ENCODE data around the gene HABP2.

The HABP2 gene

DNA sequence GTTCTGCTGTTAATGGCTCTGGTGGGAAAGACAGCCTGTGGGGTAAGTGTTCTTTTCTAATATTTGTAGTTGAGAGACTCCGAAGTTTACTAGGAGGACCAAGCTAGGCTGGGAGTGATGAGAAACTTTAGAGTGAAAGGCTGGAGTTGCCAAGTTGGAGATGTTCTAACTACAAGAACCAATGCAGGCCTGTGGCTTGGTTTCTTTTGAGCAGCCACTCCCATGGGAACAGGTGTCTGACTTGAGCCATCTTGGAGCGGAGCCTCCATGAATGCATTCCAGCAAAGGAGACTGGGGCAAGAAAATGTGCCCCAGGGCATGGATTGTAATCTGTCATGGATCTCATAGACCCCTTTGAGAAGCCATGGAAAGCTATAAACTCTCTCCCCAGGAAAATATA lies 296 bp downstream of the HABP2 start:
- no peak overlapping the region for H3K4me3 ChIP-seq (ENCODE audit: low read depth, low read length)
- DNase-seq (ENCODE audit: low read depth) = no peak

DNA sequence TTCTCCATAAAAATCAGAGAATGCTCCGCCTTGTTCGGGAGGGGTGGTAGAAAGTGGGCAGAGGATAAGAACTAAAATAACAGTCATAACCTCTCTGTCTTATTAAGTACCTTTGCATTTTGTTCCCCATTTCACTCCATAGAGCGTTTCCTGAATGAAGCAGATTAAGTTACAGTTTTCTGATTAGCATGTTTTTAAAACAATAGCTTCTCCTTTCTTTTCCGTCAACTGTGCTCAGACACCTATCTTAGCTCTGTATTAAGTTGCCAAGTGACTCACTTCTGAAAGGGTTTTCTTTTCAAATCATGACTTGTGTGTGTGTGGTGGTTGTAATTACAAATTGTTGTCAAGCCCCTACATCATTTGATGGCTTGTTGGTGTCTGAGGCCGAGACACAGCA lies 1.4 kb downstream of the HABP2 start:
- H3K4me3 ChIP-seq (ENCODE audit: low read depth, low read length) = no peak overlapping the region
- no peak for DNase-seq (ENCODE audit: low read depth)

DNA sequence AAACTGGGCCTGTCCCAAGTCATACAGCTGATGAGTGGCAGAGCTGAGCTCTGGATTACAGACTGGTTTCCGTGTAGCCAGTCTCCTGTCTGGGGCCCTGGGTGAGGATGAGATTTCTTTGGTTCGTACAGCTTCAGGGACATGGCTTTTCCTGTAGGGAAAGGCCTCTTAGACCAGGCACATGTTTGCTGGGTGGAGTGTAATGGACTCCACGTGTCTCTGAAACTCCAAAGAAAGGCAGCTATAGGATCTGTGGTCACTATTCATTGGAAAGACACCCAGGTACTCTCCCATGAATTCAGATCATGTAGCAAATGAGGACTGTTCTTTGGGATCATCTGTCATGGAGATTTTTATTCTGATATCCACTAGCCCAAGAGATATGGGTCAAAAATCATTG lies 2.4 kb downstream of the HABP2 start:
- DNase-seq (ENCODE audit: low read depth) = no peak
- H3K4me3 ChIP-seq (ENCODE audit: low read depth, low read length) = no peak overlapping the region

DNA sequence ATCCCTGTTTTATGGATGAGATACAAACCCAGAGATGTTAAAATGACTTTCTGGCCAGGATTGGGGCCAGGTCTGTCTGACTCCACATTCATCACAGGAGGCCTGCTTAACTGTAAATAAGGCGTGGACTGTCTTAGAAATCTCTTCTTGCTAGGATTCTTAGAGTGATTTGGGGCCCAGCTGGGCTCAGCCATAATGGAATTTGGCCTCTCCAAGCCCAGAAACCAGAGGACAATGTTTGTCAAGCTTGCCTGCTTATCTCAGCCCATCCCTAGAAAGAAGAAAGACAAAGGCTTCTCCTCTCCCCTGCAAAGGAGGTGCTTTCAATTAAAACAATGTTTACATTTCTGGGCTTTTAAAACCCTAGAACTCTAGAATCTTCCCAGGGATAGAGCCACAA lies 2.9 kb downstream of the HABP2 start:
- no peak for DNase-seq (ENCODE audit: low read depth)
- no peak overlapping the region for H3K4me3 ChIP-seq (ENCODE audit: low read depth, low read length)

DNA sequence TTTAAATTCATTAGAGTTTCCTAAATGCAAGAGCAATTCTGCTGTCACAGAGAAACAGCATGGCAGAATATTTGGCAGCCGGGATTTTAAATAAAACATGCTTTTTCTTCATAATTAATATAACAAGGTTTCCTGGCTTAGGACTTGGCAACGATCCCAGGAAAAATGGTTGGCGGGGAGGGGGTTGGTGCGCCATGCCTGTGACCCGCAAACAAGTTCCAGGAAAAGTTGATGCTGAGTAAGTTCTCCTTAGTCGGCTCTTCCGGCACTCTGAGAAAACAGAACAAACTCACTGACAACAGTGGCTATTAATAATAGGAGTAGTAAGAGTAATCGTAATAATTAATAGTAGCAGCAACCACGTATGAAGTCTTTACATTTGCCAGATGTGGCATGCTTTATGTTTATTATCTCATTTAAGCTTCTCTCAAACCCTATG lies 4.6 kb downstream of the HABP2 start:
- DNase-seq (ENCODE audit: low read depth) = no peak
- H3K4me3 ChIP-seq (ENCODE audit: low read depth, low read length) = no peak overlapping the region

DNA sequence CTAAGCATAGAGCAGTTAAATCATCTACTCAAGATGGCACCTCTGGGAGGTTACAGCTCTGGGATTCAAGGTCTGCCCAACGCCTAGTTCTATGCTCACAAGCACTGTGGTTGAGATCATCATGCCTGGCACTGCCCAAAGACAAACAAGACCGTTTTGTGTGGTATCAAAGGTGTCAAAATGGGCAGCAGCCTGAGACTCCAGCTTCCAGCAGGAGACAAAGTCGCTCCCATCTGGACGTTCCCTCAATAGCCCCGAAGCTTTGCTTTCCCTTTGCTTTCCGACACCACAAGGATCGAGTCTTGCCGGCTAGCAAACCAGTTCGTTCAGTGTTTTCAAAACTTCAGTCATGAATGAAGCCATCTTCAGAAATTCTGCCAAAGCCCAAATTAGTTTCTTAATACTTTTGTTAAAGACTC lies 5.1 kb downstream of the HABP2 start:
- DNase-seq (ENCODE audit: low read depth) = no peak
- no peak overlapping the region for H3K4me3 ChIP-seq (ENCODE audit: low read depth, low read length)

DNA sequence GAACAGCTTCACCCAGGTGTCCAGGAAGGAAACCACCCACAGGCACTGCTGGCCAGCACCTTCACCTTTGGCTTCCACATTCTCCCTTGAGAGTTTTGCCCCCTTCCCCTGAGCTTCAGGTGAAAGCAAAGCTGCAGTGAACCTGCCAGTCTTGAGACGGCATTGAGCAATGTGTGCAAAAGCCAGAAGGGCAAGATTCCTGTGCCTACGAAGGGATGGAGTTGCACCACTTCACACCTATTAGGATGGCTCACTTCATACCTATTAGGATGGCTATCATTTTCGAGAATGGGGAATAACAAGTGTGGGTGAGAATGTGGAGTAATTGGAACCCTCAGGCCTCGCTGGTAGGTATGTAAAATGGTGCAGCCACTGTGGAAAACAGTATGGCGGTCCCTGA lies 7.2 kb downstream of the HABP2 start:
- no peak overlapping the region for H3K4me3 ChIP-seq (ENCODE audit: low read depth, low read length)
- no peak for DNase-seq (ENCODE audit: low read depth)

DNA sequence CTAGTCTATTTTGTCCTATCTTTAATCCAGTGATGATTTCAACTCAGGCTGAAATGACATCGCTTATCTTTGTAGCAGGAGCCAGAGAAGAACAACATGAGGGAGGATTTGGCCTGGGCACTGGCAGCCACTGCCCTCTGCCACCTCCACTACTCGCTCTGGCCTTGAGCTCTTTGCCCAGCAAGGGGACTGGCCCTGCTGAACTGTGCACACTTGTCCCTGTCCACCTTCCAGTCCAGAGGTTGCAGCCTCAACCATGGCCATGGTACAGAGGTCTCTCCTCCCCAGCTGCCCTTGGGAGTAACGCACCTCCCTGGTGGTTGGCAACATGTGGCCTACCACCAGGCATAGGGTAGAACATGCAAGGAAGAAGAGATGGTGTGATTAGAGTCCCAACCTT lies 8.4 kb downstream of the HABP2 start:
- H3K4me3 ChIP-seq (ENCODE audit: low read depth, low read length) = no peak overlapping the region
- no peak for DNase-seq (ENCODE audit: low read depth)

DNA sequence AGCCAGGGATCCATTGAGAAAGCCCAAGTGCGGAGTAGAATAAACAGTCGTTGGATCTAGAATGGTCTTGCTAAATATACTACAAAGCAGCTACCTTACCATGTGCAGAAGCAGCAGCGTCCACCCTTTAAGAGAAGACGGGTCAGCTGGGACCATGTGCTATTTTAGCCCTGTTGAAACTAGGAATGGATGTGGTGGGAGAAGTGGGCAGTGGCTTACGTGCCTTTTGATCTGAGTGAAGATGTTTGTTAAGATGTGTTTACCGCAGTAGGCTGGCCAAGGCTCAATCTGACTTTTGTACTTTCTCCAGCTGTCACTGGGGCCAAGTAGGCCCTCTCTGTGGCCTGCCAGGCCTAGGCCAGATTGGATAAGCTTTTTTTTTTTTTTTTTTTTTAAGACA lies 9.2 kb downstream of the HABP2 start:
- H3K4me3 ChIP-seq (ENCODE audit: low read depth, low read length) = no peak overlapping the region
- no peak for DNase-seq (ENCODE audit: low read depth)

DNA sequence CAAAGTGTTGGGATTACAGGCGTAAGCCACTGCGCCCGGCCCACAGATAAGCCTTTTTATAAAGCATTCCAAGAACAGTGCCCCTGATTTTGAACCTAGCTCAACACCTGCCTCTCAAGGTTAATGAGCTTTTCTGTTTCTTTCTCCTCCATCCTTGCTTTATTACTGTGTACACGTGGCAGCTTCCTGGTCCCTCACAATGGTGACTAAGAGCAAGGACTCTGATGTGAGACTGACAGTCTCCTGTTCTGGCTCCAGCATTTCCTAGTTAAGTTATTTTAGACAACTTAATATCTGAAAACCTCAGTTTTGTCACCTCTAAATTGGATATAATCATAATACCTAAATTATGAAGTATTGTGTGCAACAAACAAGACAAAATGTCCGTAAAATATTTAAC lies 9.9 kb downstream of the HABP2 start:
- no peak overlapping the region for H3K4me3 ChIP-seq (ENCODE audit: low read depth, low read length)
- no peak for DNase-seq (ENCODE audit: low read depth)

DNA sequence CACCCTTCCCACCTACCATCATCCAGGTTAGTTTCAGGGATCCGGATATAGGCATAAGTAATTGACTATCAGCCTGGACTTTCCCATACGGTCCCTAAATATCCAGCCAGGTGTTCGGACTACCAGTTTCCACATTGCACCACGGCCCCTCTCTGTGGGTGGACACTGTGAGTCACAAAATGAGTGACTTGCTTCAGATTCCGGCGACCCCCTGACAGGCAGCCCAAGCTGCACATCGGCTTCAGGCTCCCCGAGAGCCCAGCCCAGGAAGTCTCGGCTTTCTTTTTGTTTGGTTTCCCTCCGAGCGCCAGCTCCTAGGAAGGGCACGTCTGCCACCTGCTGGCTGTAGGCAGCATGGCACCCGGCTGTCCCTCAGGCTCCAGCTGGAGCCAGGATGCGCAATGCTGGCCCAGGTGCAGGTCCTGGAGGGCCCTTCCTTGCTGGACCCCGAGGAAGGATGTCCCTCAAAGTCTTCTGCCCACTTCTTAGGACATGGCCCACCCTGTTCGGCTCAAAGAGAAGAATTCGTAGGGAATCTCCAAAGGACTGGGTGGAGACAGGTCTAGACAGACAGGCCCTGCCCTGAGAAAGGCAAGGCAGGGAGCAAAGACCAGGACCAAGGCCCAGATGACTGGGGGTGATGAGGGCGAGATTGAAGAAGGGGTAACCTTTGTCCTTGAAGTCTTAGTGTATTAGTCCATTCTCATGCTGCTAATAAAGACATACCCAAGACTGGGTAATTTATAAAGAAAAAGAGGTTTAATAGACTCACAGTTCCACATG lies 10.6 kb downstream of the HABP2 start:
- DNase-seq (ENCODE audit: low read depth) = peak; percentile 9
- peak overlapping the region; percentile 42 for H3K4me3 ChIP-seq (ENCODE audit: low read depth, low read length)

DNA sequence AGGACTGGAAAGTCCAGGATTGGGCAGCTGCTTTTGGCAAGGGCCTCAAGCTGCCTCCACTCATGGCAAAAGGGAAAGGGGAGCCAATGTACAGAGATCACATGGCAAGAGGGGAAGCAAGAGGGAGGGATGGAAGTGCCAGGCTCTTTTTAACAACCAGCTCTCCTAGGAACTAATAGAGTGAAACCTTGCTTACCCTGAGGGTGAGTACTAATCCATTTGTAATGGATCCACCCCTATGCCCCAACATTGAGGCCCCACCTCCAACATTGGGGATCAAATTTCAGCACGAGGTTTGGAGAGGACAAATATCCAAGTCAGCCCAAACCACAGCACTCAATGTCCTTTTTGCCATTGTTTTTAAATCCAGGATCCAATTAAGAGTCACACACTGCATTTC lies 12.5 kb downstream of the HABP2 start:
- no peak for DNase-seq (ENCODE audit: low read depth)
- no peak overlapping the region for H3K4me3 ChIP-seq (ENCODE audit: low read depth, low read length)

DNA sequence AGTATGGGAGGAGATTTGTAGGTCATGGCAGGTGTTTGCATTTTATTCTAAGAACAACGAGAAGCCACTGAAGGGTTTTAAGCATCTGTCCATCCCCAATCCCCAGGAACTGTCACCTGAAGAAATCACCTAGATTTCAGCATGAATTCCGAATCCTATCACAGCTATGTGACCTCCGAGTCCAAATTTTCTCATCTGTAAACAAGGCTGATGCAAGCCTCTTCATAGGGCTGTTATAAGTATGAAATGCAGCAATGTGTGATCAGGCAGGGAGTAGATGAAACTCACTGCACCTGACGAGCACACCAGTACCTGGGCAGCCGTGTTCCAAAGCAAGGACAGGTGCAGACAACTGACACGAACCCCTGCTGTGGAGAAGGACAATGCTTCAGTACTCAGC lies 14.0 kb downstream of the HABP2 start:
- no peak for DNase-seq (ENCODE audit: low read depth)
- no peak overlapping the region for H3K4me3 ChIP-seq (ENCODE audit: low read depth, low read length)

DNA sequence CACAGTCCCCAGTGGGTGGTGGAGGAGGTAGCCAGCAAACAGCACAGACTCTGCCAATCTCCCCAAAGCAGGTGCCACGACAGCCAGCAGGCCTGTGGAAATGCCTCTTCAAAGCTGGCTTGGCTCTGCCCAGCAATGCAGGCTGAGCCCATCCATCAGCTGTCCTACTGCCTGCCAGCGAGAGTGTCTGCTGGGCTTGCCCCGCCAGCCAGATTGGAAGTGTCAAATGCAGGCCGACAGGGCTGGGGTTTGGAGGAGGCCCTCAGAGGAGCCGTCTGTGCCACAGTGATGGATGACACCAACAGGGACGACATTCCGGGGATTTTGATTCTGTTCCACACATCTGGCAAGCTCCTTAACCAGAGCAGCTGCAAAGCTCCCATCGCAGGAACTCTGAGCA lies 16.7 kb downstream of the HABP2 start:
- no peak for DNase-seq (ENCODE audit: low read depth)
- no peak overlapping the region for H3K4me3 ChIP-seq (ENCODE audit: low read depth, low read length)

DNA sequence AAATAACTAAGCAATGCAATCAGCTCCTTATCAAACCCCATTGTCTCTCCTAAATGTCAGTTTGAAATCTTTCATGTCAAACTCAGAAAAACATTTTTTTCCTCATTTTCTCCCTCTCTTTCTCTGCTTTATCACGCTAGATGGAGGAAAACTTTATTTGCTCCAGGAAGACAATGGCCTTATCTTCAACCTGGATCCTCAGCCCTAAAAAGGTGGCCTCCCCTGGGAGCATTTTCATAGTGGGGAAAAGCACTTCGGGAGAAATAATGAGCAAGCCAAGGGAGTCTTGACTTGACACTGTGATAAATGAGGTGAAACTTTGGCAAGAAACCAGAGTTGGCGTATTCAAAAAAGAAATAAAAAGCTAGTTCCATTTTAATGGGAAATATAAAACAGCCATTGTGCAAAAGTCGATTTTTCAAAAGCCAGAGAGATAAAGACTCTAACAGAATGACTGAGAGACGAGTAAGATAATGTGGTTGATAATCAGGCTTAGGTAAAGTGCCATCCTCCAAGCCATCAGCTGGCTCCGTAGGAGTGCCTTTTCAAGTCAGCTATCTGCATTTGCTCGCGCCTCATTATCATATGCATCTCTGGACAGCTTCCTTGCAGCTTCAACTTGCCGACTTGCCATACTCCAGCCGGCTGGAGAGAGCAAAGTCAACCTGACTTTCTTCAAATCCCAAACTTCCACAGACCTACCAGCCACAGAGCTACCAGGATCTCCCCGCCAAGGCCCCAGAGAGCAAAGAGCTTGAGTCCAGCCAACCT lies 19.9 kb downstream of the HABP2 start:
- no peak for DNase-seq (ENCODE audit: low read depth)
- H3K4me3 ChIP-seq (ENCODE audit: low read depth, low read length) = no peak overlapping the region

DNA sequence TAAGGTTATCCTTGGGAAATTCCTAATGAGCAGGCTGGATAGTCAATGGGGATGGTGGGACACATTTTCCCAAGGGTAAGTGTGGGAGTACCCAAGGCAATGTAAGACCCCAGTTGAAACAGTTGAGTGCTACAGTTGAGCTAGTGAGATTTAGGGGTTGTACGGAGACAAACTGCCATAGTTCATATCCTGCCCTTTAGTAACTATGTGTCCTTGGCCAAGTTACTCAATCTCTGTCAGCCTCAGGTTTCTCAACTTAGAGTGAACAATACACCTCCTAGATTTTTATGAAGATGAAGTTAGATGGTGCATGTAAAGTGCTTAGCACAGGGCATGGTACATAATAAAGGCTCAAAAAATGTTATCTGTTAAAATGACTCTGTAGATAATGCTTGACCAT lies 20.5 kb downstream of the HABP2 start:
- H3K4me3 ChIP-seq (ENCODE audit: low read depth, low read length) = no peak overlapping the region

DNA sequence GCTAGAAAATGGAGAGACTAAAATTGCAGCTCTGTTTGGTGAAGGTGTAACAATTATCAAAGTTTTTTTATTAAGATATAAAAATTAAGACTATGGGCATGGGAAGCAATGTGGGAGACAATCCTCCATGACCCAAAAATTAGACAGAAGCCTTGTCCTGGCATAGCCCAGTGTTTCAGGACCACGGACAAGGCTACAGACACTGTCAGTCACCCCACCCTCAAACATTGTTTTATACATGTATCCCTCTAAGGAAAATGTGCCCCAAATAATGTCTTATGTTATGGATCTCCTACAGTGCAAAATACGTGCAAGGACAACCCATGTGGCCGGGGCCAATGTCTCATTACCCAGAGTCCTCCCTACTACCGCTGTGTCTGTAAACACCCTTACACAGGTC lies 24.0 kb downstream of the HABP2 start:
- no peak overlapping the region for H3K4me3 ChIP-seq (ENCODE audit: low read depth, low read length)
- no peak for DNase-seq (ENCODE audit: low read depth)

More for the DNA sequence above, 20.5 kb downstream of the HABP2 start:
- no peak for DNase-seq (ENCODE audit: low read depth)

DNA sequence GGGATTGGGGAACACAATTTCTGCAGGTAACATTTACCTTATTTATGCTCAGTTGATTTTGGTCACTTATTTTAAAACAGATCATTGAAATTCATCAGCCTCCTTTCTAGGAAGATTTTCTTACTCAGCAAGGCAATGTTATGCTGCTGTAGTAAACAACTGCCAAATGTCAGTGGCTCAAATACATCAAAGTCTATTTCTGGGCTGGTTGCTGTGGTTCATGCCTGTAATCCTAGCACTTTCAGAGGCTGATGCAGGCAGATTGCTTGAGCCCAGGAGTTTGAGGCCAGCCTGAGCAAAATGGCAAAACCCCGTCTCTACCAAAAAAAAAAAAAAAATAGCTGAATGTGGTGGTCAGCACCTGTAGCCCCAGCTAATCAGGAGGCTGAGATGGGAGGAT lies 25.9 kb downstream of the HABP2 start:
- DNase-seq (ENCODE audit: low read depth) = no peak

DNA sequence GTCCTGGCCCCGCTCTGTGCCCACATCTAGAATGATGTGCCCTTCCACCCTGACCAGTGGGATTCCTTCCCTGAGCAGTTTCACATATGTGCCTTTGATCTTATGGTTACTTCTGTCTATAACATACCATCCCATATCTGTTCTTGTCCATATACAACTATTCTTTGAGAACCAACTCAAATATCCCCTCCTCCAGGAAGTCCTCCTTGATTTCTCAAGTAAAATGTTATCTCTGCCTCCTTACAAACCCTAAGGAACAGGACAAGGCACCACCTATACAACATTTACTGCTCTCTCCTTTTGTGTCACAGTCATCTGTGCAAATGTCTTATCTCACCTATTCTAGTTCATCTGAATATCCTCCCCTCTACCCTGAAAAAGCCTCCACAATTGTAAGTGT lies 28.2 kb downstream of the HABP2 start:
- DNase-seq (ENCODE audit: low read depth) = no peak

More for the DNA sequence above, 25.9 kb downstream of the HABP2 start:
- no peak overlapping the region for H3K4me3 ChIP-seq (ENCODE audit: low read depth, low read length)

DNA sequence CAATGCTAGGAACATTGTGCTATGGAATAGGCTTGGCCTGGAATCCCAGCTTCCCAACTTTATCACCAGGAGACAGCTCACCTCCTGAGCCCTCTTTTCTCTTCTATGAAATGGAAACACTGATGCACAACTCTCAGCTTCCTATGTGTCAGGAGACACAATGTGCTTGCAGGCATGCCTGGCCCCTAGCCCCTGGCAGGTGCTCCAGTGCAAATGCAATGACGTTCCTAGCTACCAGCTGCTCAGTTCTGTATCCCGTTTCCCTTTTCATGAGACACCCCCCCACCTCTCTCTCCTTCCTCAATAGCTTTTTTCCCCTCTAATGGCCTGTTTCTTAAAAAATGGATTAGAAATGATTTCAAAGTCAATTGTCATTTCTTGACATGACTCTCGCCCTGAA lies 30.7 kb downstream of the HABP2 start:
- H3K4me3 ChIP-seq (ENCODE audit: low read depth, low read length) = no peak overlapping the region
- DNase-seq (ENCODE audit: low read depth) = no peak

More for the DNA sequence above, 28.2 kb downstream of the HABP2 start:
- H3K4me3 ChIP-seq (ENCODE audit: low read depth, low read length) = no peak overlapping the region

DNA sequence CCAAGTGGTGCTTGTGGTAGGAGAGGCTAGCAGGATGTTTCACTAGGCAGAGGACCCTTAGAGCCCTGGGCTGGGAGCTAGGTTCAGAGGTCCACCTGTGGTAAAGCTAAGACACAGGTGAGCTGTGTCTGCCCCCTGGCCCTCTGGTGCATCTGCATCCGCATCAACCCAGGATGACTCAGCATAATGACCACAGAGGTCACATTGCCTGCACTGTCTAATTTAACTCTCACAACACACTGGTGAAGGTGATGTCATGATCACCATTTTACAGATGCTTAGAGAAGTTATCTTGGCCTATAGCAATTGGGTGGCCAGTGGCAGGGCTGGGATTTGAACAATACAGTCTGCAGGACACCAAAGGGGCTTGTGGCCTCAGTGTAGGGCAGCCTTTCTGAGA lies 33.1 kb downstream of the HABP2 start:
- H3K4me3 ChIP-seq (ENCODE audit: low read depth, low read length) = no peak overlapping the region
- no peak for DNase-seq (ENCODE audit: low read depth)

Data from skeletal muscle cell (primary cell).